K562 (cell line): ENCODE data around the gene RAD54L. TPM values are rescaled to one million over a fixed set of nuclear protein-coding genes. Genes with fewer than 3 reads are reported as not detected.

Source experiments
- ATAC-seq: fragments of 200-7000 bp; cut with Tn5 transposase; 3 replicates; pipeline ENCODE4 v1.9.1; 2020; ENCODE audit warnings: moderate library complexity
- BruUV-seq: library from RNA; stranded (reverse); fragments of 400-500 nt; replicated peaks from 2 replicates; lab custom pipeline; 2021; lab: Mats Ljungman, UMichigan
- CTCF ChIA-PET: fragments of 300-600 bp; formaldehyde crosslinking; extraction: SDS; loops from one replicate; lab custom pipeline; 2021; ENCODE audit warnings: low intra/inter-chr PET ratio; lab: Yijun Ruan, JAX
- POLR2A ChIA-PET: fragments of 300-600, 350-650 bp; sonication (Branson Sonifier 250); formaldehyde crosslinking; extraction: SDS; loops from one replicate; lab custom pipeline; 2021; ENCODE audit warnings: antibody characterized with exemption, inconsistent platforms; lab: Yijun Ruan, JAX
- DNase-seq, 4 experiments: peaks; one replicate each; pipeline versions ENCODE4 v3.0.0 to v3.0.0-alpha.2; 2011 to 2018; ENCODE audit warnings: low spot score in 3 of 4, mixed read lengths in 3 of 4; ENCODE audit errors: extremely low read depth in 1 of 4
- FAIRE-seq: peaks from 2 replicates; lab custom pipeline; 2011; peaks lifted over from hg19 to GRCh38; lab: Jason Lieb, UNC
- H2AFZ ChIP-seq: 2 replicates; pipeline ENCODE4 v1.6.0; 2011; ENCODE audit warnings: low read depth, low read length, control low read depth, inconsistent platforms
- H3K27ac ChIP-seq: fragments of 200-600 bp; 3 replicates; pipeline ENCODE4 v1.8.0; 2011; ENCODE audit warnings: low read depth, mild to moderate bottlenecking, control low read depth, inconsistent platforms, low read length, moderate library complexity, mixed read lengths; ENCODE audit errors: extremely low read depth
- H3K27me3 ChIP-seq, 2 experiments: fragments of 300-600 bp in 1 of 2; 2 replicates in 1 of 2; 3 replicates in 1 of 2; pipeline versions ENCODE4 v1.6.0 to v1.8.0; 2011; ENCODE audit warnings: inconsistent platforms in 2 of 2, low read length in 2 of 2, mild to moderate bottlenecking in 1 of 2, mixed read lengths in 1 of 2, moderate library complexity in 1 of 2; ENCODE audit not compliant: control insufficient read depth in 2 of 2, insufficient read depth in 2 of 2
- H3K36me3 ChIP-seq: fragments of 300-600 bp; 3 replicates; pipeline ENCODE4 v1.8.0; 2011; ENCODE audit warnings: mild to moderate bottlenecking, low read length, inconsistent platforms; ENCODE audit not compliant: control insufficient read depth, insufficient read depth
- H3K4me1 ChIP-seq, 2 experiments: fragments of 200-600 bp in 1 of 2; replicated peaks in 1 of 2; 2 replicates in 1 of 2; 3 replicates in 1 of 2; pipeline versions ENCODE4 v1.5.1 to v1.8.0; 2011; ENCODE audit warnings: inconsistent platforms in 2 of 2, low read length in 2 of 2, mild to moderate bottlenecking in 1 of 2, mixed read lengths in 1 of 2, moderate library complexity in 1 of 2; ENCODE audit not compliant: control insufficient read depth in 2 of 2, insufficient read depth in 2 of 2
- H3K4me2 ChIP-seq: 2 replicates; pipeline ENCODE4 v1.6.1; 2011; ENCODE audit warnings: low read length, control low read depth, inconsistent platforms, mixed read lengths; ENCODE audit not compliant: insufficient read depth
- H3K4me3 ChIP-seq: fragments of 200-600 bp; sonication (generic), shearing (Covaris generic); 2 replicates; pipeline ENCODE4 v1.5.1; 2016; ENCODE audit warnings: control low read depth, inconsistent platforms
- H3K79me2 ChIP-seq: fragments of 200-600 bp; 3 replicates; pipeline ENCODE4 v1.8.0; 2011; ENCODE audit warnings: low read length, inconsistent platforms; ENCODE audit not compliant: control insufficient read depth, insufficient read depth
- H3K9ac ChIP-seq, 2 experiments: 2 replicates each; pipeline versions ENCODE4 v1.6.0 to v1.6.1; 2011; ENCODE audit warnings: low read depth in 2 of 2, low read length in 2 of 2, control low read depth in 1 of 2, inconsistent platforms in 1 of 2, mild to moderate bottlenecking in 1 of 2, mixed read lengths in 1 of 2; ENCODE audit not compliant: insufficient read depth in 1 of 2
- H3K9me1 ChIP-seq: one replicate; pipeline ENCODE4 v1.6.0; 2011; ENCODE audit warnings: inconsistent platforms, mild to moderate bottlenecking, low read length, moderate library complexity; ENCODE audit not compliant: control insufficient read depth, insufficient read depth
- H3K9me3 ChIP-seq: replicated peaks from 2 replicates; pipeline ENCODE4 v1.5.1; 2011; ENCODE audit warnings: low read depth, low read length, inconsistent platforms; ENCODE audit not compliant: control insufficient read depth, insufficient read depth
- H4K20me1 ChIP-seq: replicated peaks from 2 replicates; pipeline ENCODE4 v1.6.1; 2011; ENCODE audit warnings: low read length, inconsistent platforms, mixed read lengths; ENCODE audit not compliant: control insufficient read depth, insufficient read depth
- FOXA3 ChIP-seq, 2 experiments: fragments of 450-650 bp in 1 of 2; sonication (generic) in 1 of 2; formaldehyde crosslinking; IDR thresholded peaks in 1 of 2; conservative IDR thresholded peaks in 1 of 2; 2 replicates each; pipeline versions ENCODE4 v1.4.0 to v1.8.0; 2020 to 2022; ENCODE audit warnings: mild to moderate bottlenecking in 2 of 2, missing genetic modification reagents in 1 of 2
- GATA2 ChIP-seq: sonication (generic); formaldehyde crosslinking; IDR thresholded peaks from 2 replicates; pipeline ENCODE4 v1.4.0; 2020; ENCODE audit warnings: mild to moderate bottlenecking, missing genetic modification reagents
- GATAD2A ChIP-seq: fragments of 450-650 bp; IDR thresholded peaks from 2 replicates; pipeline ENCODE4 v1.6.1; 2017
- MYBL2 ChIP-seq, 2 experiments: fragments of 450-650 bp in 1 of 2; sonication (generic) in 1 of 2; formaldehyde crosslinking in 1 of 2; IDR thresholded peaks; 2 replicates each; pipeline versions ENCODE4 v1.6.1 to v1.8.1; 2017 to 2022; ENCODE audit warnings: borderline replicate concordance in 1 of 2, inconsistent platforms in 1 of 2, low read depth in 1 of 2, mild to moderate bottlenecking in 1 of 2, missing genetic modification reagents in 1 of 2, moderate library complexity in 1 of 2
- MYNN ChIP-seq, 2 experiments: sonication (generic); formaldehyde crosslinking in 1 of 2; IDR thresholded peaks; 2 replicates each; pipeline versions ENCODE4 v1.5.0 to v1.6.1; 2016 to 2020; ENCODE audit warnings: antibody characterized with exemption in 1 of 2, missing genetic modification reagents in 1 of 2
- POU5F1 ChIP-seq: fragments of 150-350 bp; IDR thresholded peaks from 2 replicates; pipeline ENCODE4 v1.6.1; 2014; ENCODE audit warnings: borderline replicate concordance, low read length, low read depth, mild to moderate bottlenecking; ENCODE audit not compliant: partially characterized antibody
- RBM15 ChIP-seq: fragments of 200-400 bp; formaldehyde crosslinking; IDR thresholded peaks from 2 replicates; pipeline ENCODE4 v1.6.1; 2018; ENCODE audit warnings: mild to moderate bottlenecking, low read length, moderate library complexity; ENCODE audit not compliant: insufficient read depth
- RFX1 ChIP-seq: fragments of 450-650 bp; IDR thresholded peaks from 2 replicates; pipeline ENCODE4 v1.6.1; 2016; ENCODE audit warnings: mild to moderate bottlenecking, moderate library complexity
- SUPT5H ChIP-seq: fragments of 450-650 bp; IDR thresholded peaks from 2 replicates; pipeline ENCODE4 v1.6.1; 2016
- THRA ChIP-seq: fragments of 450-650 bp; IDR thresholded peaks from 2 replicates; pipeline ENCODE4 v1.6.1; 2017; ENCODE audit warnings: mild to moderate bottlenecking, moderate library complexity
- ZBTB7A ChIP-seq: IDR thresholded peaks from 2 replicates; pipeline ENCODE4 v1.6.1; 2011; ENCODE audit warnings: low read depth, mild to moderate bottlenecking, low read length, moderate library complexity, borderline replicate concordance; ENCODE audit not compliant: control insufficient read depth
- ZC3H4 ChIP-seq: sonication (generic); formaldehyde crosslinking; IDR thresholded peaks from 2 replicates; pipeline ENCODE4 v1.9.0; 2021; ENCODE audit warnings: missing genetic modification reagents, borderline replicate concordance
- ZEB2 ChIP-seq: fragments of 450-650 bp; IDR thresholded peaks from 2 replicates; pipeline ENCODE4 v1.6.1; 2016
- ZNF444 ChIP-seq: fragments of 250-450 bp; sonication (Bioruptor Pico); IDR thresholded peaks from 2 replicates; pipeline ENCODE4 v1.4.0; 2020; ENCODE audit warnings: mild to moderate bottlenecking, moderate library complexity
- ZNF707 ChIP-seq: fragments of 250-450 bp; sonication (Bioruptor Pico); conservative IDR thresholded peaks from 2 replicates; pipeline ENCODE4 v1.8.0; 2022; ENCODE audit warnings: inconsistent platforms, mild to moderate bottlenecking, moderate library complexity
- ZNF764 ChIP-seq: fragments of 250-450 bp; sonication (Bioruptor Pico); IDR thresholded peaks from 2 replicates; pipeline ENCODE4 v1.4.0; 2020; ENCODE audit warnings: low read depth, mild to moderate bottlenecking, moderate library complexity
- WGBS: fragments of 100-300 bp; shearing (Covaris generic); methylation state at CpG from one replicate; pipeline ENCODE4 v1.1.6; 2016; ENCODE audit warnings: low coverage, mixed read lengths; ENCODE audit not compliant: insufficient coverage; ENCODE audit errors: missing lambda C conversion rate; 5-methylcytosine and 5-hydroxymethylcytosine counted together
- in situ Hi-C: fragments of 300-500 bp; cut with MboI; formaldehyde crosslinking; loops from 4 replicates; pipeline ENCODE4 v1.15.0; 2018; ENCODE audit warnings: inconsistent platforms, mixed read lengths
- intact Hi-C: fragments of 100-400 bp; cut with micrococcal nuclease; formaldehyde crosslinking; loops from 2 replicates; pipeline ENCODE4 v1.14.2; 2022
- polyA plus RNA-seq, 8 experiments: library from polyadenylated mRNA; depleted of rRNA in 4 of 8; stranded (reverse) in 5 of 8; unstranded in 3 of 8; fragments of >200 nt; fragmentation: Nextera tagmentation in 2 of 8; fragmentation: Illumina TruSeq in 1 of 8; extraction: Ambion mirVana in 2 of 8; extraction: Trizol in 1 of 8; gene quantifications; 2 replicates each; pipeline versions ENCODE4 v1.2.1 to v1.2.3, GENCODE V29; 2011 to 2014; ENCODE audit warnings: inconsistent platforms in 1 of 8, missing spikeins in 1 of 8
- total RNA-seq, 7 experiments: library from RNA; depleted of rRNA in 6 of 7; stranded (reverse); fragments of >200 nt in 6 of 7; fragmentation: Illumina TruSeq in 2 of 7; extraction: Trizol in 2 of 7; gene quantifications; 2 replicates each; pipeline versions ENCODE4 v1.2.1 to v1.2.3, GENCODE V29; 2011 to 2021; ENCODE audit warnings: low replicate concordance in 1 of 7
- TF ChIP-seq, protein P1 (sequence below): fragments of 250-450 bp; sonication (Bioruptor Pico); IDR thresholded peaks from 2 replicates; pipeline ENCODE4 v1.5.0; 2022; ENCODE audit warnings: mild to moderate bottlenecking

The RAD54L gene
- total and polyA plus RNA-seq, 9 of the 15 experiments (the other 6 are each of a cell fraction or from before 2014, with no cell fraction given), result 17.9 to 92.3 (median 37.5) TPM

GRCh38 chr1:46284597-46285564 lies 37.3 kb downstream of the RAD54L start:
- no peak overlapping the region for H3K4me2 ChIP-seq
- CTCF ChIA-PET, result interaction anchor here (1.1 kb wide), 1 partner anchor 64 kb away, joined by 3 read pairs; no protein-coding TSS in a partner anchor
- intact Hi-C loops (loop anchor here (10.0 kb wide), 1 partner anchor 60 kb away; the partner anchor contains the start of gene NSUN4), in situ Hi-C loops (no loop called here)
- H3K9ac ChIP-seq, result peak overlapping the region in 1 of 2 experiments; percentile 21; a peak in 1 of 4 replicates
- no peaks in the 10 kb centered on the region for H3K9me3 ChIP-seq
- TSS peak; percentile 21 for BruUV-seq
- no peak for DNase-seq
- POLR2A ChIA-PET, result interaction anchor here (0.6 to 22.6 kb wide), 17 partner anchors 4 to 1563 kb away, joined by 3 to 410 read pairs (median 5); partner anchors contain the start of genes LRRC41, NSUN4, RAD54L and UQCRH
- no peak overlapping the region; the same call in 2 of the 3 replicates for H3K27ac ChIP-seq
- H4K20me1 ChIP-seq, result no peaks in the 10 kb centered on the region
- peaks cover 87% of the 10 kb centered on the region for H3K36me3 ChIP-seq
- peak; percentile 6 for FAIRE-seq
- no peak overlapping the region for H2AFZ ChIP-seq
- H3K9me1 ChIP-seq, result peaks cover 5% of the 10 kb centered on the region
- peak; percentile 1; the same call in 1 of the 3 replicates for ATAC-seq
- 72% methylated on average over 3 of the region's 3 CpGs for WGBS
- no peak overlapping the region for H3K4me3 ChIP-seq
- no peaks in the 10 kb centered on the region for H3K79me2 ChIP-seq
- H3K27me3 ChIP-seq, result no peaks in the 10 kb centered on the region
- H3K4me1 ChIP-seq, result peaks cover 23 to 33% of the 10 kb centered on the region in 2 experiments; a peak in 3 of 5 replicates
- TF ChIP-seq FOXA3 (CRISPR knock-in tag; conservative IDR thresholded peaks at IDR 0.05 in 1 of 2, IDR thresholded peaks at IDR 0.05 in 1 of 2) (no peak), ZNF707 (CRISPR knock-in tag) (no peak), RFX1 (no peak), MYNN (IDR thresholded peaks at IDR 0.05) (no peak), MYNN (CRISPR knock-in tag; IDR thresholded peaks at IDR 0.05) (no peak), ZBTB7A (no peak), ZC3H4 (CRISPR knock-in tag) (no peak), ZNF444 (CRISPR knock-in tag) (no peak), RBM15 (no peak), ZNF764 (no peak), MYBL2 (IDR thresholded peaks at IDR 0.05; ENCODE audit: low read depth) (no peak), MYBL2 (CRISPR knock-in tag; IDR thresholded peaks at IDR 0.05; ENCODE audit: borderline replicate concordance) (no peak), SUPT5H (peak; percentile 16), POU5F1 (no peak), GATAD2A (no peak), THRA (no peak), GATA2 (CRISPR knock-in tag) (no peak), ZEB2 (peak; percentile 60; the same call in 1 of the 2 replicates)
- TF ChIP-seq, protein P1, sequence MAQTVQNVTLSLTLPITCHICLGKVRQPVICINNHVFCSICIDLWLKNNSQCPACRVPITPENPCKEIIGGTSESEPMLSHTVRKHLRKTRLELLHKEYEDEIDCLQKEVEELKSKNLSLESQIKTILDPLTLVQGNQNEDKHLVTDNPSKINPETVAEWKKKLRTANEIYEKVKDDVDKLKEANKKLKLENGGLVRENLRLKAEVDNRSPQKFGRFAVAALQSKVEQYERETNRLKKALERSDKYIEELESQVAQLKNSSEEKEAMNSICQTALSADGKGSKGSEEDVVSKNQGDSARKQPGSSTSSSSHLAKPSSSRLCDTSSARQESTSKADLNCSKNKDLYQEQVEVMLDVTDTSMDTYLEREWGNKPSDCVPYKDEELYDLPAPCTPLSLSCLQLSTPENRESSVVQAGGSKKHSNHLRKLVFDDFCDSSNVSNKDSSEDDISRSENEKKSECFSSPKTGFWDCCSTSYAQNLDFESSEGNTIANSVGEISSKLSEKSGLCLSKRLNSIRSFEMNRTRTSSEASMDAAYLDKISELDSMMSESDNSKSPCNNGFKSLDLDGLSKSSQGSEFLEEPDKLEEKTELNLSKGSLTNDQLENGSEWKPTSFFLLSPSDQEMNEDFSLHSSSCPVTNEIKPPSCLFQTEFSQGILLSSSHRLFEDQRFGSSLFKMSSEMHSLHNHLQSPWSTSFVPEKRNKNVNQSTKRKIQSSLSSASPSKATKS (CRISPR knock-in tag), result no peak
